WTC11 (cell line): ENCODE data around the gene PC. TPM values are rescaled to one million over a fixed set of nuclear protein-coding genes. Genes with fewer than 3 reads are reported as not detected.

Experiments
- ATAC-seq: fragments of 200-7000 bp; cut with Tn5 transposase; 2 replicates; pipeline ENCODE4 v1.10.0; 2021; ENCODE audit warnings: mild to moderate bottlenecking, moderate library complexity
- CTCF ChIA-PET: fragments of 300-600 bp; sonication (Branson Sonifier 250); formaldehyde crosslinking; loops from one replicate; lab custom pipeline; 2021; ENCODE audit warnings: antibody characterized with exemption; lab: Charles Lee
- POLR2A ChIA-PET: fragments of 350-600 bp; sonication (Branson Sonifier 250); formaldehyde crosslinking; loops from one replicate; lab custom pipeline; 2021; ENCODE audit warnings: antibody characterized with exemption; lab: Charles Lee
- DNase-seq: peaks from one replicate; pipeline ENCODE4 v3.0.0; 2021; ENCODE audit warnings: low spot score
- H3K27ac Mint-ChIP-seq: 2 replicates; pipeline ENCODE4 v1.8.0; 2021; ENCODE audit warnings: mixed read lengths
- H3K27me3 Mint-ChIP-seq: 2 replicates; pipeline ENCODE4 v1.8.0; 2021; ENCODE audit warnings: low read depth, mild to moderate bottlenecking, moderate library complexity, mixed read lengths
- H3K36me3 Mint-ChIP-seq: 2 replicates; pipeline ENCODE4 v1.8.0; 2021; ENCODE audit warnings: mixed read lengths
- H3K4me1 Mint-ChIP-seq: 2 replicates; pipeline ENCODE4 v1.8.0; 2022; ENCODE audit warnings: mixed read lengths
- H3K4me3 Mint-ChIP-seq: 2 replicates; pipeline ENCODE4 v1.8.0; 2021; ENCODE audit warnings: mild to moderate bottlenecking, moderate library complexity, mixed read lengths
- H3K9me3 Mint-ChIP-seq: 2 replicates; pipeline ENCODE4 v1.8.0; 2021; ENCODE audit warnings: mixed read lengths
- CREM ChIP-seq: sonication (generic); formaldehyde crosslinking; IDR thresholded peaks from 2 replicates; pipeline ENCODE4 v1.8.1; 2022; ENCODE audit warnings: mild to moderate bottlenecking, missing genetic modification reagents, moderate library complexity
- EMX1 ChIP-seq: fragments of 250-450 bp; sonication (Bioruptor Pico); IDR thresholded peaks from 2 replicates; pipeline ENCODE4 v1.8.0; 2021; ENCODE audit warnings: mild to moderate bottlenecking
- FOXJ3 ChIP-seq: sonication (generic); formaldehyde crosslinking; IDR thresholded peaks from 2 replicates; pipeline ENCODE4 v1.9.0; 2021; ENCODE audit warnings: missing genetic modification reagents, mild to moderate bottlenecking, borderline replicate concordance
- KAT7 ChIP-seq: sonication (generic); formaldehyde crosslinking; IDR thresholded peaks from 2 replicates; pipeline ENCODE4 v1.8.1; 2023; ENCODE audit warnings: missing genetic modification reagents, mild to moderate bottlenecking, borderline replicate concordance
- MXD4 ChIP-seq: fragments of 250-450 bp; sonication (Bioruptor Pico); IDR thresholded peaks from 2 replicates; pipeline ENCODE4 v1.8.0; 2021; ENCODE audit warnings: mild to moderate bottlenecking, moderate library complexity, borderline replicate concordance
- NFYB ChIP-seq: sonication (generic); formaldehyde crosslinking; conservative IDR thresholded peaks from 2 replicates; pipeline ENCODE4 v1.8.0; 2022; ENCODE audit warnings: low read depth, missing genetic modification reagents
- ZNF219 ChIP-seq: sonication (generic); formaldehyde crosslinking; IDR thresholded peaks from 2 replicates; pipeline ENCODE4 v1.8.0; 2023; ENCODE audit warnings: missing genetic modification reagents, mild to moderate bottlenecking, borderline replicate concordance
- ZNF416 ChIP-seq: fragments of 250-450 bp; sonication (Bioruptor Pico); IDR thresholded peaks from 2 replicates; pipeline ENCODE4 v1.9.0; 2021; ENCODE audit warnings: mild to moderate bottlenecking, inconsistent platforms
- total RNA-seq: library from RNA; stranded (reverse); gene quantifications from 3 replicates; pipeline ENCODE4 v1.2.3, GENCODE V29; 2021
- TF ChIP-seq, protein P1 (sequence below): sonication (generic); formaldehyde crosslinking; IDR thresholded peaks from 2 replicates; pipeline ENCODE4 v1.8.1; 2022; ENCODE audit warnings: missing genetic modification reagents, borderline replicate concordance
- TF ChIP-seq, protein P2 (sequence below): fragments of 250-450 bp; sonication (Bioruptor Pico); IDR thresholded peaks from 2 replicates; pipeline ENCODE4 v1.9.0; 2021; ENCODE audit warnings: mild to moderate bottlenecking, borderline replicate concordance
- TF ChIP-seq, protein P3 (sequence below): sonication (generic); formaldehyde crosslinking; IDR thresholded peaks from 2 replicates; pipeline ENCODE4 v1.8.0; 2023; ENCODE audit warnings: missing genetic modification reagents, mild to moderate bottlenecking, borderline replicate concordance
- TF ChIP-seq, protein P4 (sequence below): sonication (generic); formaldehyde crosslinking; IDR thresholded peaks from 2 replicates; pipeline ENCODE4 v1.8.1; 2023; ENCODE audit warnings: mild to moderate bottlenecking, moderate library complexity, missing genetic modification reagents
- TF ChIP-seq, protein P5 (sequence below): sonication (generic); formaldehyde crosslinking; conservative IDR thresholded peaks from 2 replicates; pipeline ENCODE4 v1.8.1; 2023; ENCODE audit warnings: mild to moderate bottlenecking, low read depth, missing genetic modification reagents, moderate library complexity
- TF ChIP-seq, protein P6 (sequence below): fragments of 200-600 bp; IDR thresholded peaks from 2 replicates; pipeline ENCODE4 v1.8.0; 2022; ENCODE audit warnings: antibody characterized with exemption
- TF ChIP-seq, protein P7 (sequence below): fragments of 250-450 bp; sonication (Bioruptor Pico); IDR thresholded peaks from 2 replicates; pipeline ENCODE4 v2.1.2; 2022; ENCODE audit warnings: mild to moderate bottlenecking, moderate library complexity
- TF ChIP-seq, protein P8 (sequence below): sonication (generic); formaldehyde crosslinking; IDR thresholded peaks from 2 replicates; pipeline ENCODE4 v1.8.0; 2022; ENCODE audit warnings: mild to moderate bottlenecking, missing genetic modification reagents

Gene PC
- total RNA-seq, 1 experiment from 2014 or later = 27.2 TPM

DNA sequence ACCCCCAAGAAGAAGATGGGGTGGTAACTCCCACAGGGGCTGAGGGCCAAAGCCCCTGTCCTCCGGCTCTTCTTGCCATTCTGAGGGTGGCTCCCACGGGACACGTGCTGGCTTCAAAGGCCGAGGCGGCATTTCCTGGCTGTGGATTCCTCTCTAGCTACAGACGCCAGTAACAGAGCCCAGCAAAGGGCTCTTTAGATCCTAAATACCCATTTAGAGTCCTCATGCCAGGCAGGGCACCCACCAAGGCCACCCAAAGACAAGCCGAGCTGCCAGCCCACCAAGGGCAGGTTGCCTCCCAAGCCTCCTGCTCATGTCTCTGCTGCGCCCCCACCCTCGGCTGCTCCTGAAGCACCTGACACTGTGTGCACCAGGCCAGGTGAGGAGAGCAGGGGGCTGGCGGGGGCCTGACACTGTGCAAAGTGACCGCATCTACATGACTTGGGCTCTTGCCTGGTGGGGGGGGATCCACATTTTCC is 95.6 kb downstream of the PC start:
- ATAC-seq = no peak
- POLR2A ChIA-PET = no interaction called here
- TF ChIP-seq, protein P1, sequence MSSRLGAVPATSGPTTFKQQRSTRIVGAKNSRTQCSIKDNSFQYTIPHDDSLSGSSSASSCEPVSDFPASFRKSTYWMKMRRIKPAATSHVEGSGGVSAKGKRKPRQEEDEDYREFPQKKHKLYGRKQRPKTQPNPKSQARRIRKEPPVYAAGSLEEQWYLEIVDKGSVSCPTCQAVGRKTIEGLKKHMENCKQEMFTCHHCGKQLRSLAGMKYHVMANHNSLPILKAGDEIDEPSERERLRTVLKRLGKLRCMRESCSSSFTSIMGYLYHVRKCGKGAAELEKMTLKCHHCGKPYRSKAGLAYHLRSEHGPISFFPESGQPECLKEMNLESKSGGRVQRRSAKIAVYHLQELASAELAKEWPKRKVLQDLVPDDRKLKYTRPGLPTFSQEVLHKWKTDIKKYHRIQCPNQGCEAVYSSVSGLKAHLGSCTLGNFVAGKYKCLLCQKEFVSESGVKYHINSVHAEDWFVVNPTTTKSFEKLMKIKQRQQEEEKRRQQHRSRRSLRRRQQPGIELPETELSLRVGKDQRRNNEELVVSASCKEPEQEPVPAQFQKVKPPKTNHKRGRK (CRISPR knock-in tag) = no peak
- TF ChIP-seq FOXJ3 (CRISPR knock-in tag) (no peak), ZNF219 (no peak), NFYB (CRISPR knock-in tag) (no peak), CREM (CRISPR knock-in tag) (no peak), KAT7 (CRISPR knock-in tag) (no peak), EMX1 (CRISPR knock-in tag) (no peak), MXD4 (CRISPR knock-in tag) (no peak), ZNF416 (CRISPR knock-in tag) (no peak)
- TF ChIP-seq, protein P2, sequence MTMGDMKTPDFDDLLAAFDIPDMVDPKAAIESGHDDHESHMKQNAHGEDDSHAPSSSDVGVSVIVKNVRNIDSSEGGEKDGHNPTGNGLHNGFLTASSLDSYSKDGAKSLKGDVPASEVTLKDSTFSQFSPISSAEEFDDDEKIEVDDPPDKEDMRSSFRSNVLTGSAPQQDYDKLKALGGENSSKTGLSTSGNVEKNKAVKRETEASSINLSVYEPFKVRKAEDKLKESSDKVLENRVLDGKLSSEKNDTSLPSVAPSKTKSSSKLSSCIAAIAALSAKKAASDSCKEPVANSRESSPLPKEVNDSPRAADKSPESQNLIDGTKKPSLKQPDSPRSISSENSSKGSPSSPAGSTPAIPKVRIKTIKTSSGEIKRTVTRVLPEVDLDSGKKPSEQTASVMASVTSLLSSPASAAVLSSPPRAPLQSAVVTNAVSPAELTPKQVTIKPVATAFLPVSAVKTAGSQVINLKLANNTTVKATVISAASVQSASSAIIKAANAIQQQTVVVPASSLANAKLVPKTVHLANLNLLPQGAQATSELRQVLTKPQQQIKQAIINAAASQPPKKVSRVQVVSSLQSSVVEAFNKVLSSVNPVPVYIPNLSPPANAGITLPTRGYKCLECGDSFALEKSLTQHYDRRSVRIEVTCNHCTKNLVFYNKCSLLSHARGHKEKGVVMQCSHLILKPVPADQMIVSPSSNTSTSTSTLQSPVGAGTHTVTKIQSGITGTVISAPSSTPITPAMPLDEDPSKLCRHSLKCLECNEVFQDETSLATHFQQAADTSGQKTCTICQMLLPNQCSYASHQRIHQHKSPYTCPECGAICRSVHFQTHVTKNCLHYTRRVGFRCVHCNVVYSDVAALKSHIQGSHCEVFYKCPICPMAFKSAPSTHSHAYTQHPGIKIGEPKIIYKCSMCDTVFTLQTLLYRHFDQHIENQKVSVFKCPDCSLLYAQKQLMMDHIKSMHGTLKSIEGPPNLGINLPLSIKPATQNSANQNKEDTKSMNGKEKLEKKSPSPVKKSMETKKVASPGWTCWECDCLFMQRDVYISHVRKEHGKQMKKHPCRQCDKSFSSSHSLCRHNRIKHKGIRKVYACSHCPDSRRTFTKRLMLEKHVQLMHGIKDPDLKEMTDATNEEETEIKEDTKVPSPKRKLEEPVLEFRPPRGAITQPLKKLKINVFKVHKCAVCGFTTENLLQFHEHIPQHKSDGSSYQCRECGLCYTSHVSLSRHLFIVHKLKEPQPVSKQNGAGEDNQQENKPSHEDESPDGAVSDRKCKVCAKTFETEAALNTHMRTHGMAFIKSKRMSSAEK (CRISPR knock-in tag) = no peak
- TF ChIP-seq, protein P3, sequence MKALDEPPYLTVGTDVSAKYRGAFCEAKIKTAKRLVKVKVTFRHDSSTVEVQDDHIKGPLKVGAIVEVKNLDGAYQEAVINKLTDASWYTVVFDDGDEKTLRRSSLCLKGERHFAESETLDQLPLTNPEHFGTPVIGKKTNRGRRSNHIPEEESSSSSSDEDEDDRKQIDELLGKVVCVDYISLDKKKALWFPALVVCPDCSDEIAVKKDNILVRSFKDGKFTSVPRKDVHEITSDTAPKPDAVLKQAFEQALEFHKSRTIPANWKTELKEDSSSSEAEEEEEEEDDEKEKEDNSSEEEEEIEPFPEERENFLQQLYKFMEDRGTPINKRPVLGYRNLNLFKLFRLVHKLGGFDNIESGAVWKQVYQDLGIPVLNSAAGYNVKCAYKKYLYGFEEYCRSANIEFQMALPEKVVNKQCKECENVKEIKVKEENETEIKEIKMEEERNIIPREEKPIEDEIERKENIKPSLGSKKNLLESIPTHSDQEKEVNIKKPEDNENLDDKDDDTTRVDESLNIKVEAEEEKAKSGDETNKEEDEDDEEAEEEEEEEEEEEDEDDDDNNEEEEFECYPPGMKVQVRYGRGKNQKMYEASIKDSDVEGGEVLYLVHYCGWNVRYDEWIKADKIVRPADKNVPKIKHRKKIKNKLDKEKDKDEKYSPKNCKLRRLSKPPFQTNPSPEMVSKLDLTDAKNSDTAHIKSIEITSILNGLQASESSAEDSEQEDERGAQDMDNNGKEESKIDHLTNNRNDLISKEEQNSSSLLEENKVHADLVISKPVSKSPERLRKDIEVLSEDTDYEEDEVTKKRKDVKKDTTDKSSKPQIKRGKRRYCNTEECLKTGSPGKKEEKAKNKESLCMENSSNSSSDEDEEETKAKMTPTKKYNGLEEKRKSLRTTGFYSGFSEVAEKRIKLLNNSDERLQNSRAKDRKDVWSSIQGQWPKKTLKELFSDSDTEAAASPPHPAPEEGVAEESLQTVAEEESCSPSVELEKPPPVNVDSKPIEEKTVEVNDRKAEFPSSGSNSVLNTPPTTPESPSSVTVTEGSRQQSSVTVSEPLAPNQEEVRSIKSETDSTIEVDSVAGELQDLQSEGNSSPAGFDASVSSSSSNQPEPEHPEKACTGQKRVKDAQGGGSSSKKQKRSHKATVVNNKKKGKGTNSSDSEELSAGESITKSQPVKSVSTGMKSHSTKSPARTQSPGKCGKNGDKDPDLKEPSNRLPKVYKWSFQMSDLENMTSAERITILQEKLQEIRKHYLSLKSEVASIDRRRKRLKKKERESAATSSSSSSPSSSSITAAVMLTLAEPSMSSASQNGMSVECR (CRISPR knock-in tag) = no peak
- TF ChIP-seq, protein P4, sequence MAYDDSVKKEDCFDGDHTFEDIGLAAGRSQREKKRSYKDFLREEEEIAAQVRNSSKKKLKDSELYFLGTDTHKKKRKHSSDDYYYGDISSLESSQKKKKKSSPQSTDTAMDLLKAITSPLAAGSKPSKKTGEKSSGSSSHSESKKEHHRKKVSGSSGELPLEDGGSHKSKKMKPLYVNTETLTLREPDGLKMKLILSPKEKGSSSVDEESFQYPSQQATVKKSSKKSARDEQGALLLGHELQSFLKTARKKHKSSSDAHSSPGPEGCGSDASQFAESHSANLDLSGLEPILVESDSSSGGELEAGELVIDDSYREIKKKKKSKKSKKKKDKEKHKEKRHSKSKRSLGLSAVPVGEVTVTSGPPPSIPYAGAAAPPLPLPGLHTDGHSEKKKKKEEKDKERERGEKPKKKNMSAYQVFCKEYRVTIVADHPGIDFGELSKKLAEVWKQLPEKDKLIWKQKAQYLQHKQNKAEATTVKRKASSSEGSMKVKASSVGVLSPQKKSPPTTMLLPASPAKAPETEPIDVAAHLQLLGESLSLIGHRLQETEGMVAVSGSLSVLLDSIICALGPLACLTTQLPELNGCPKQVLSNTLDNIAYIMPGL (CRISPR knock-in tag) = no peak
- TF ChIP-seq, protein P5, sequence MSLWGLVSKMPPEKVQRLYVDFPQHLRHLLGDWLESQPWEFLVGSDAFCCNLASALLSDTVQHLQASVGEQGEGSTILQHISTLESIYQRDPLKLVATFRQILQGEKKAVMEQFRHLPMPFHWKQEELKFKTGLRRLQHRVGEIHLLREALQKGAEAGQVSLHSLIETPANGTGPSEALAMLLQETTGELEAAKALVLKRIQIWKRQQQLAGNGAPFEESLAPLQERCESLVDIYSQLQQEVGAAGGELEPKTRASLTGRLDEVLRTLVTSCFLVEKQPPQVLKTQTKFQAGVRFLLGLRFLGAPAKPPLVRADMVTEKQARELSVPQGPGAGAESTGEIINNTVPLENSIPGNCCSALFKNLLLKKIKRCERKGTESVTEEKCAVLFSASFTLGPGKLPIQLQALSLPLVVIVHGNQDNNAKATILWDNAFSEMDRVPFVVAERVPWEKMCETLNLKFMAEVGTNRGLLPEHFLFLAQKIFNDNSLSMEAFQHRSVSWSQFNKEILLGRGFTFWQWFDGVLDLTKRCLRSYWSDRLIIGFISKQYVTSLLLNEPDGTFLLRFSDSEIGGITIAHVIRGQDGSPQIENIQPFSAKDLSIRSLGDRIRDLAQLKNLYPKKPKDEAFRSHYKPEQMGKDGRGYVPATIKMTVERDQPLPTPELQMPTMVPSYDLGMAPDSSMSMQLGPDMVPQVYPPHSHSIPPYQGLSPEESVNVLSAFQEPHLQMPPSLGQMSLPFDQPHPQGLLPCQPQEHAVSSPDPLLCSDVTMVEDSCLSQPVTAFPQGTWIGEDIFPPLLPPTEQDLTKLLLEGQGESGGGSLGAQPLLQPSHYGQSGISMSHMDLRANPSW = no peak
- TF ChIP-seq, protein P6, sequence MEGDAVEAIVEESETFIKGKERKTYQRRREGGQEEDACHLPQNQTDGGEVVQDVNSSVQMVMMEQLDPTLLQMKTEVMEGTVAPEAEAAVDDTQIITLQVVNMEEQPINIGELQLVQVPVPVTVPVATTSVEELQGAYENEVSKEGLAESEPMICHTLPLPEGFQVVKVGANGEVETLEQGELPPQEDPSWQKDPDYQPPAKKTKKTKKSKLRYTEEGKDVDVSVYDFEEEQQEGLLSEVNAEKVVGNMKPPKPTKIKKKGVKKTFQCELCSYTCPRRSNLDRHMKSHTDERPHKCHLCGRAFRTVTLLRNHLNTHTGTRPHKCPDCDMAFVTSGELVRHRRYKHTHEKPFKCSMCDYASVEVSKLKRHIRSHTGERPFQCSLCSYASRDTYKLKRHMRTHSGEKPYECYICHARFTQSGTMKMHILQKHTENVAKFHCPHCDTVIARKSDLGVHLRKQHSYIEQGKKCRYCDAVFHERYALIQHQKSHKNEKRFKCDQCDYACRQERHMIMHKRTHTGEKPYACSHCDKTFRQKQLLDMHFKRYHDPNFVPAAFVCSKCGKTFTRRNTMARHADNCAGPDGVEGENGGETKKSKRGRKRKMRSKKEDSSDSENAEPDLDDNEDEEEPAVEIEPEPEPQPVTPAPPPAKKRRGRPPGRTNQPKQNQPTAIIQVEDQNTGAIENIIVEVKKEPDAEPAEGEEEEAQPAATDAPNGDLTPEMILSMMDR = no peak
- TF ChIP-seq, protein P7, sequence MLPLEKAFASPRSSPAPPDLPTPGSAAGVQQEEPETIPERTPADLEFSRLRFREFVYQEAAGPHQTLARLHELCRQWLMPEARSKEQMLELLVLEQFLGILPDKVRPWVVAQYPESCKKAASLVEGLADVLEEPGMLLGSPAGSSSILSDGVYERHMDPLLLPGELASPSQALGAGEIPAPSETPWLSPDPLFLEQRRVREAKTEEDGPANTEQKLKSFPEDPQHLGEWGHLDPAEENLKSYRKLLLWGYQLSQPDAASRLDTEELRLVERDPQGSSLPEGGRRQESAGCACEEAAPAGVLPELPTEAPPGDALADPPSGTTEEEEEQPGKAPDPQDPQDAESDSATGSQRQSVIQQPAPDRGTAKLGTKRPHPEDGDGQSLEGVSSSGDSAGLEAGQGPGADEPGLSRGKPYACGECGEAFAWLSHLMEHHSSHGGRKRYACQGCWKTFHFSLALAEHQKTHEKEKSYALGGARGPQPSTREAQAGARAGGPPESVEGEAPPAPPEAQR = no peak
- TF ChIP-seq, protein P8, sequence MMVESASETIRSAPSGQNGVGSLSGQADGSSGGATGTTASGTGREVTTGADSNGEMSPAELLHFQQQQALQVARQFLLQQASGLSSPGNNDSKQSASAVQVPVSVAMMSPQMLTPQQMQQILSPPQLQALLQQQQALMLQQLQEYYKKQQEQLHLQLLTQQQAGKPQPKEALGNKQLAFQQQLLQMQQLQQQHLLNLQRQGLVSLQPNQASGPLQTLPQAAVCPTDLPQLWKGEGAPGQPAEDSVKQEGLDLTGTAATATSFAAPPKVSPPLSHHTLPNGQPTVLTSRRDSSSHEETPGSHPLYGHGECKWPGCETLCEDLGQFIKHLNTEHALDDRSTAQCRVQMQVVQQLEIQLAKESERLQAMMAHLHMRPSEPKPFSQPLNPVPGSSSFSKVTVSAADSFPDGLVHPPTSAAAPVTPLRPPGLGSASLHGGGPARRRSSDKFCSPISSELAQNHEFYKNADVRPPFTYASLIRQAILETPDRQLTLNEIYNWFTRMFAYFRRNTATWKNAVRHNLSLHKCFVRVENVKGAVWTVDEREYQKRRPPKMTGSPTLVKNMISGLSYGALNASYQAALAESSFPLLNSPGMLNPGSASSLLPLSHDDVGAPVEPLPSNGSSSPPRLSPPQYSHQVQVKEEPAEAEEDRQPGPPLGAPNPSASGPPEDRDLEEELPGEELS (CRISPR knock-in tag) = no peak
- no peak overlapping the region for H3K27ac Mint-ChIP-seq
- 0 out of 2 replicates have a peak, but pooled peaks cover 6% of the 10 kb centered on the region for H3K4me1 Mint-ChIP-seq
- DNase-seq = no peak
- CTCF ChIA-PET = interaction anchor here (2.6 kb wide), 1 partner anchor 114 kb away, joined by 9 read pairs; no protein-coding TSS in a partner anchor
- H3K4me3 Mint-ChIP-seq = no peak overlapping the region
- H3K36me3 Mint-ChIP-seq = no peaks in the 10 kb centered on the region
- no peaks in the 10 kb centered on the region for H3K9me3 Mint-ChIP-seq
- H3K27me3 Mint-ChIP-seq = no peaks in the 10 kb centered on the region
